H1 (cell line): ENCODE data around the gene DPYD. TPM values are rescaled to one million over a fixed set of nuclear protein-coding genes. Genes with fewer than 3 reads are reported as not detected.

Experiments used
- CTCF ChIA-PET: fragments of 300-600 bp; sonication (Branson Sonifier 250); formaldehyde crosslinking; loops from one replicate; lab custom pipeline; 2021; ENCODE audit not compliant: partially characterized antibody; lab: Charles Lee
- POLR2A ChIA-PET: fragments of 300-600 bp; sonication (Branson Sonifier 250); formaldehyde crosslinking; loops from one replicate; lab custom pipeline; 2021; ENCODE audit warnings: inconsistent platforms; ENCODE audit not compliant: partially characterized antibody; lab: Charles Lee
- DNase-seq, 2 experiments: peaks; one replicate each; pipeline versions ENCODE4 v3.0.0 to v3.0.0-alpha.2; 2010 to 2022; ENCODE audit warnings: low spot score in 2 of 2, low read depth in 1 of 2, mixed read lengths in 1 of 2
- FAIRE-seq: peaks from 2 replicates; lab custom pipeline; 2011; peaks lifted over from hg19 to GRCh38; lab: Jason Lieb, UNC
- H2AFZ ChIP-seq: 2 replicates; pipeline ENCODE4 v1.8.1; 2012; ENCODE audit warnings: low read length, inconsistent platforms
- H2AK5ac ChIP-seq: 2 replicates; pipeline ENCODE4 v1.6.1; 2013; ENCODE audit warnings: low read depth, low read length
- H2BK120ac ChIP-seq: replicated peaks from 2 replicates; pipeline ENCODE3; 2013; ENCODE audit warnings: low read depth, low read length, inconsistent platforms
- H2BK12ac ChIP-seq: 2 replicates; pipeline ENCODE4 v1.6.1; 2013; ENCODE audit warnings: low read depth, low read length
- H2BK15ac ChIP-seq: 2 replicates; pipeline ENCODE4 v1.6.1; 2013; ENCODE audit warnings: low read length
- H2BK20ac ChIP-seq: 2 replicates; pipeline ENCODE4 v1.6.1; 2013; ENCODE audit warnings: low read length
- H2BK5ac ChIP-seq: 2 replicates; pipeline ENCODE4 v1.6.1; 2013; ENCODE audit warnings: low read depth, low read length
- H3K14ac ChIP-seq: 2 replicates; pipeline ENCODE4 v1.6.1; 2013; ENCODE audit warnings: inconsistent platforms; ENCODE audit not compliant: insufficient read length
- H3K18ac ChIP-seq: 2 replicates; pipeline ENCODE4 v1.6.1; 2013; ENCODE audit warnings: low read length; ENCODE audit errors: extremely low read depth
- H3K23ac ChIP-seq: 2 replicates; pipeline ENCODE4 v1.6.1; 2013; ENCODE audit warnings: inconsistent platforms; ENCODE audit not compliant: insufficient read length
- H3K23me2 ChIP-seq: 2 replicates; pipeline ENCODE4 v1.6.1; 2013; ENCODE audit warnings: low read depth, low read length
- H3K27ac ChIP-seq: 2 replicates; pipeline ENCODE4 v1.6.1; 2011; ENCODE audit warnings: low read depth, low read length, inconsistent platforms
- H3K27me3 ChIP-seq, 4 experiments: replicated peaks in 1 of 4; 1 replicate in 1 of 4; 2 replicates in 3 of 4; pipeline versions ENCODE4 v1.6.1 to v1.8.1; 2011 to 2013; ENCODE audit warnings: low read length in 3 of 4, mild to moderate bottlenecking in 3 of 4, inconsistent platforms in 2 of 4, mixed read lengths in 2 of 4, moderate library complexity in 1 of 4; ENCODE audit not compliant: control insufficient read depth in 3 of 4, insufficient read depth in 3 of 4; ENCODE audit errors: extremely low read depth in 1 of 4
- H3K36me3 ChIP-seq, 4 experiments: 2 replicates each; pipeline versions ENCODE4 v1.6.1 to v1.8.1; 2011 to 2013; ENCODE audit warnings: mild to moderate bottlenecking in 4 of 4, low read length in 3 of 4, moderate library complexity in 2 of 4, control low read depth in 1 of 4, inconsistent platforms in 1 of 4; ENCODE audit not compliant: insufficient read depth in 4 of 4, control insufficient read depth in 2 of 4
- H3K4ac ChIP-seq: replicated peaks from 2 replicates; pipeline ENCODE3; 2013; ENCODE audit warnings: low read length, low read depth, mixed read lengths, inconsistent platforms; ENCODE audit not compliant: insufficient read length
- H3K4me1 ChIP-seq, 4 experiments: replicated peaks in 1 of 4; 1 replicate in 1 of 4; 2 replicates in 3 of 4; pipeline versions ENCODE4 v1.6.1 to v1.8.1; 2011 to 2013; ENCODE audit warnings: low read length in 3 of 4, inconsistent platforms in 2 of 4, mixed read lengths in 1 of 4; ENCODE audit not compliant: insufficient read depth in 4 of 4, control insufficient read depth in 3 of 4
- H3K4me2 ChIP-seq, 2 experiments: 2 replicates each; pipeline versions ENCODE4 v1.6.1 to v1.8.1; 2011 to 2013; ENCODE audit warnings: low read depth in 2 of 2, low read length in 2 of 2, control low read depth in 1 of 2, inconsistent platforms in 1 of 2, mild to moderate bottlenecking in 1 of 2; ENCODE audit not compliant: insufficient read depth in 1 of 2
- H3K4me3 ChIP-seq, 4 experiments: fragments of 200-600, 300-600 bp in 1 of 4; sonication (generic), shearing (Covaris generic), sonication (Bioruptor Twin) in 1 of 4; 2 replicates each; pipeline versions ENCODE4 v1.5.1 to v1.8.1; 2011 to 2016; ENCODE audit warnings: low read length in 4 of 4, low read depth in 3 of 4, control low read depth in 2 of 4, inconsistent platforms in 2 of 4, mild to moderate bottlenecking in 2 of 4, mixed read lengths in 1 of 4, moderate library complexity in 1 of 4; ENCODE audit not compliant: insufficient read depth in 2 of 4; ENCODE audit errors: extremely low read depth in 1 of 4
- H3K56ac ChIP-seq: replicated peaks from 2 replicates; pipeline ENCODE3; 2013; ENCODE audit warnings: low read depth, mild to moderate bottlenecking, mixed read lengths, low read length, inconsistent platforms; ENCODE audit not compliant: insufficient read length
- H3K79me1 ChIP-seq: 2 replicates; pipeline ENCODE4 v1.6.1; 2013; ENCODE audit warnings: low read depth, low read length, control low read depth
- H3K79me2 ChIP-seq, 2 experiments: 2 replicates each; pipeline versions ENCODE4 v1.6.1 to v1.8.1; 2012 to 2013; ENCODE audit warnings: low read length in 2 of 2, mild to moderate bottlenecking in 2 of 2, inconsistent platforms in 1 of 2; ENCODE audit not compliant: insufficient read depth in 2 of 2, control insufficient read depth in 1 of 2
- H3K9ac ChIP-seq, 4 experiments: replicated peaks in 1 of 4; 1 replicate in 1 of 4; 2 replicates in 3 of 4; pipeline versions ENCODE4 v1.6.1 to v1.8.1; 2011 to 2013; ENCODE audit warnings: low read depth in 3 of 4, low read length in 3 of 4, control low read depth in 2 of 4, mild to moderate bottlenecking in 2 of 4, moderate library complexity in 2 of 4, inconsistent platforms in 1 of 4; ENCODE audit errors: extremely low read depth in 1 of 4
- H3K9me3 ChIP-seq, 2 experiments: 2 replicates each; pipeline versions ENCODE4 v1.6.1 to v1.8.1; 2012 to 2013; ENCODE audit warnings: mild to moderate bottlenecking in 2 of 2, moderate library complexity in 2 of 2, control low read depth in 1 of 2, inconsistent platforms in 1 of 2, low read depth in 1 of 2, low read length in 1 of 2, mixed read lengths in 1 of 2; ENCODE audit not compliant: insufficient read depth in 2 of 2
- H4K20me1 ChIP-seq, 2 experiments: replicated peaks in 1 of 2; 2 replicates each; pipeline versions ENCODE3 to v1.8.1; 2011 to 2013; ENCODE audit warnings: inconsistent platforms in 2 of 2, low read length in 2 of 2, mild to moderate bottlenecking in 1 of 2; ENCODE audit not compliant: insufficient read depth in 2 of 2, control insufficient read depth in 1 of 2
- H4K5ac ChIP-seq: 2 replicates; pipeline ENCODE4 v1.6.1; 2013; ENCODE audit warnings: low read length, low read depth, mixed read lengths, inconsistent platforms; ENCODE audit not compliant: insufficient read length
- H4K8ac ChIP-seq: 2 replicates; pipeline ENCODE4 v1.8.0; 2013; ENCODE audit warnings: mild to moderate bottlenecking, moderate library complexity, low read length, inconsistent platforms; ENCODE audit not compliant: insufficient read depth; ENCODE audit errors: extremely low read depth
- H4K91ac ChIP-seq: replicated peaks from 2 replicates; pipeline ENCODE3; 2013; ENCODE audit warnings: low read length, mixed read lengths, inconsistent platforms; ENCODE audit not compliant: insufficient read length
- ASH2L ChIP-seq: fragments of 200-600, 300-600 bp; sonication (generic); IDR thresholded peaks from one replicate; pipeline ENCODE4 v1.7.1; 2017; ENCODE audit warnings: low read length
- ATF3 ChIP-seq: IDR thresholded peaks from 2 replicates; pipeline ENCODE4 v1.6.1; 2011; ENCODE audit warnings: low read depth, mild to moderate bottlenecking, low read length; ENCODE audit not compliant: insufficient read depth
- BRCA1 ChIP-seq: IDR thresholded peaks from 2 replicates; pipeline ENCODE4 v1.6.1; 2012; ENCODE audit warnings: low read depth, low read length, improper control_type of control experiment
- CBX5 ChIP-seq: fragments of 300-800, 300-1000 bp; sonication (generic); IDR thresholded peaks from 2 replicates; pipeline ENCODE4 v1.7.1; 2016; ENCODE audit warnings: antibody characterized with exemption, low read length, low read depth
- CHD1 ChIP-seq: IDR thresholded peaks from 2 replicates; pipeline ENCODE4 v1.6.1; 2012; ENCODE audit warnings: low read depth, low read length, improper control_type of control experiment
- CHD2 ChIP-seq: IDR thresholded peaks from 2 replicates; pipeline ENCODE4 v1.6.1; 2012; ENCODE audit warnings: low read length, improper control_type of control experiment
- CREB1 ChIP-seq: IDR thresholded peaks from 2 replicates; pipeline ENCODE4 v1.6.1; 2012; ENCODE audit warnings: inconsistent platforms
- HDAC6 ChIP-seq: IDR thresholded peaks from one replicate; pipeline ENCODE4 v1.7.1; 2012; ENCODE audit warnings: low read depth, mild to moderate bottlenecking, inconsistent platforms, low read length, moderate library complexity
- KDM1A ChIP-seq: fragments of 200-600, 300-600 bp; sonication (generic); IDR thresholded peaks from 2 replicates; pipeline ENCODE4 v1.7.1; 2016; ENCODE audit warnings: mild to moderate bottlenecking, low read length, borderline replicate concordance
- NANOG ChIP-seq: IDR thresholded peaks from 2 replicates; pipeline ENCODE4 v1.6.1; 2011; ENCODE audit warnings: low read length, low read depth, mild to moderate bottlenecking, inconsistent platforms; ENCODE audit not compliant: insufficient read depth, poor library complexity, severe bottlenecking
- NRF1 ChIP-seq: IDR thresholded peaks from 2 replicates; pipeline ENCODE4 v1.6.1; 2011; ENCODE audit warnings: mild to moderate bottlenecking, low read depth, low read length, improper control_type of control experiment
- RBBP5 ChIP-seq: IDR thresholded peaks from 2 replicates; pipeline ENCODE4 v1.7.1; 2012; ENCODE audit warnings: low read depth, mild to moderate bottlenecking, inconsistent platforms, low read length, moderate library complexity, borderline replicate concordance
- SAP30 ChIP-seq: fragments of 300-600 bp; sonication (generic); IDR thresholded peaks from 2 replicates; pipeline ENCODE4 v1.7.1; 2012; ENCODE audit warnings: low read length, moderate library complexity, mild to moderate bottlenecking, inconsistent platforms; ENCODE audit not compliant: insufficient read depth, insufficient replicate concordance
- SP2 ChIP-seq: IDR thresholded peaks from 2 replicates; pipeline ENCODE4 v1.6.1; 2012; ENCODE audit warnings: mild to moderate bottlenecking, low read length, inconsistent platforms
- SUZ12 ChIP-seq: fragments of 200-600 bp; sonication (generic); IDR thresholded peaks from 2 replicates; pipeline ENCODE4 v1.6.1; 2012; ENCODE audit warnings: mild to moderate bottlenecking, inconsistent platforms, low read length, moderate library complexity, mixed read lengths
- YY1 ChIP-seq: IDR thresholded peaks from 2 replicates; pipeline ENCODE4 v1.6.1; 2011; ENCODE audit warnings: low read depth, mild to moderate bottlenecking, low read length
- polyA plus RNA-seq, 7 experiments: library from polyadenylated mRNA; depleted of rRNA in 3 of 7; stranded (reverse) in 5 of 7; unstranded in 2 of 7; fragments of >200 nt in 5 of 7; fragments of 200-250 nt in 2 of 7; gene quantifications; 1 replicate in 5 of 7; 2 replicates in 1 of 7; 4 replicates in 1 of 7; pipeline versions ENCODE4 v1.2.1 to v1.2.3, GENCODE V29; 2011 to 2013; ENCODE audit warnings: missing spikeins in 2 of 7, mixed read lengths in 2 of 7
- total RNA-seq: library from RNA; stranded (reverse); fragmentation: NEBNext Ultra II Directional; extraction: Animal tissue kit (Norgen Biotek cat#: 25700); gene quantifications from 2 replicates; pipeline ENCODE4 v1.2.1, GENCODE V29; 2021

The DPYD gene
- total and polyA plus RNA-seq, 2 of the 8 experiments (the other 6 are each of a cell fraction or from before 2014, with no cell fraction given), result 0.29 to 0.73 TPM

- H2BK5ac ChIP-seq, result no peak overlapping the region
- no peak overlapping the region for H4K8ac ChIP-seq
- no peak overlapping the region for H3K4me2 ChIP-seq
- no peaks in the 10 kb centered on the region for H3K79me2 ChIP-seq
- H2BK12ac ChIP-seq, result no peak overlapping the region
- CTCF ChIA-PET, result no interaction called here
- H2AFZ ChIP-seq, result no peak overlapping the region
- no peaks in the 10 kb centered on the region for H3K27me3 ChIP-seq
- no peak for TF ChIP-seq CHD2
- TF ChIP-seq BRCA1, result no peak
- TF ChIP-seq SUZ12, result no peak
- TF ChIP-seq SP2, result no peak
- no peak for TF ChIP-seq SAP30
- TF ChIP-seq YY1, result no peak
- no peak for TF ChIP-seq KDM1A
- no peak for TF ChIP-seq NANOG
- no peak for TF ChIP-seq RBBP5
- no peak for TF ChIP-seq ATF3
- no peak for TF ChIP-seq ASH2L
- no peak for TF ChIP-seq CBX5
- TF ChIP-seq NRF1, result no peak
- no peak for TF ChIP-seq HDAC6
- TF ChIP-seq CHD1, result no peak
- no peak for TF ChIP-seq CREB1
- TF ChIP-seq, all 59 proteins: peak for 0
- no peak overlapping the region for H2BK20ac ChIP-seq
- H3K79me1 ChIP-seq, result no peaks in the 10 kb centered on the region
- no peak overlapping the region for H3K23ac ChIP-seq
- no peaks in the 10 kb centered on the region for H3K9me3 ChIP-seq
- FAIRE-seq (no peak), DNase-seq (no peak)
- no peak overlapping the region for H2BK120ac ChIP-seq
- H2AK5ac ChIP-seq, result no peak overlapping the region
- no peaks in the 10 kb centered on the region for H3K4me1 ChIP-seq
- H3K4me3 ChIP-seq, result no peak overlapping the region
- H3K14ac ChIP-seq, result no peak overlapping the region
- no peak overlapping the region for H3K18ac ChIP-seq
- no peak overlapping the region for H3K4ac ChIP-seq
- POLR2A ChIA-PET, result no interaction called here
- no peaks in the 10 kb centered on the region for H3K36me3 ChIP-seq
- H4K20me1 ChIP-seq, result no peaks in the 10 kb centered on the region
- H3K23me2 ChIP-seq, result no peaks in the 10 kb centered on the region
- no peak overlapping the region for H4K5ac ChIP-seq
- no peak overlapping the region for H3K9ac ChIP-seq
- no peak overlapping the region for H4K91ac ChIP-seq
- H3K56ac ChIP-seq, result no peak overlapping the region
- H2BK15ac ChIP-seq, result no peak overlapping the region
- H3K27ac ChIP-seq, result no peak overlapping the region
These were observed 730.5 kb downstream of the DPYD start for GRCh38 chr1:97190326-97190725.
